Ovary (tissue), 3 donors: ENCODE data around the gene C4B.
"Not testable (repeated sequence)": the region's sequence is repeated elsewhere in the genome, so short reads cannot be mapped to it uniquely, and the experiment has no call there.

Experiments
- POLR2A ChIP-seq: fragments of 450-650 bp; IDR thresholded peaks from one replicate; pipeline ENCODE4 v1.6.1; 2017; ENCODE audit warnings: antibody characterized with exemption, mild to moderate bottlenecking, moderate library complexity
- TF ChIP-seq, protein P1 (sequence below), 3 donors: fragments of 450-650 bp in 2 of 3; fragments of 200-600 bp in 1 of 3; IDR thresholded peaks; one replicate each; pipeline versions ENCODE4 v1.5.1 to v1.8.0; 2016 to 2022; ENCODE audit warnings: antibody characterized with exemption in 3 of 3, mild to moderate bottlenecking in 1 of 3
- donor health status: DM: no; HTN: no; CAD: no.

DNA sequence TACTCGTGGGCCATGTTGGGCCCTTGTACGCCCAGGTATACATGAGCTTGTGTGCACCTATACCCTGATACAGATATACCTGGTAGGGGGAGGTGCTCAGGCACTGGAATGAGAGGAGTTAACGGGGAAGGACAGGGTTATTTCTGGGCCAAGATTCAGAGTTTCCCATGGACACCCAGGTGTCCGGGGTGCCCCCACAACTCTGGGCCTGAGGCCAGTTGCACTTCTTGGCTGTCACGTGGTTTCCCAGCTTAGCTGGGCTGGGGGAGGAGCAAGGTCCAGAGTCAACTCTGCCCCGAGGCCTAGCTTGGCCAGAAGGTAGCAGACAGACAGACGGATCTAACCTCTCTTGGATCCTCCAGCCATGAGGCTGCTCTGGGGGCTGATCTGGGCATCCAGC, 32.9 kb upstream of the C4B start, which contains the start of gene C4A:
- TF ChIP-seq, protein P1, sequence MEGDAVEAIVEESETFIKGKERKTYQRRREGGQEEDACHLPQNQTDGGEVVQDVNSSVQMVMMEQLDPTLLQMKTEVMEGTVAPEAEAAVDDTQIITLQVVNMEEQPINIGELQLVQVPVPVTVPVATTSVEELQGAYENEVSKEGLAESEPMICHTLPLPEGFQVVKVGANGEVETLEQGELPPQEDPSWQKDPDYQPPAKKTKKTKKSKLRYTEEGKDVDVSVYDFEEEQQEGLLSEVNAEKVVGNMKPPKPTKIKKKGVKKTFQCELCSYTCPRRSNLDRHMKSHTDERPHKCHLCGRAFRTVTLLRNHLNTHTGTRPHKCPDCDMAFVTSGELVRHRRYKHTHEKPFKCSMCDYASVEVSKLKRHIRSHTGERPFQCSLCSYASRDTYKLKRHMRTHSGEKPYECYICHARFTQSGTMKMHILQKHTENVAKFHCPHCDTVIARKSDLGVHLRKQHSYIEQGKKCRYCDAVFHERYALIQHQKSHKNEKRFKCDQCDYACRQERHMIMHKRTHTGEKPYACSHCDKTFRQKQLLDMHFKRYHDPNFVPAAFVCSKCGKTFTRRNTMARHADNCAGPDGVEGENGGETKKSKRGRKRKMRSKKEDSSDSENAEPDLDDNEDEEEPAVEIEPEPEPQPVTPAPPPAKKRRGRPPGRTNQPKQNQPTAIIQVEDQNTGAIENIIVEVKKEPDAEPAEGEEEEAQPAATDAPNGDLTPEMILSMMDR (IDR thresholded peaks at IDR 0.05) = not testable (repeated sequence)
- not testable (repeated sequence) for TF ChIP-seq POLR2A
